Measurements from ENCODE around the gene PLD5. TPM values are rescaled to one million over a fixed set of nuclear protein-coding genes. Genes with fewer than 3 reads are reported as not detected.
A peak's percentile ranks its signal among the peaks of the same experiment; 100 is the strongest.
"Not testable (repeated sequence)": the region's sequence is repeated elsewhere in the genome, so short reads cannot be mapped to it uniquely, and the experiment has no call there.

Gene PLD5
- total RNA-seq, 1 donor from 2014 or later, result 1.9 TPM

DNA sequence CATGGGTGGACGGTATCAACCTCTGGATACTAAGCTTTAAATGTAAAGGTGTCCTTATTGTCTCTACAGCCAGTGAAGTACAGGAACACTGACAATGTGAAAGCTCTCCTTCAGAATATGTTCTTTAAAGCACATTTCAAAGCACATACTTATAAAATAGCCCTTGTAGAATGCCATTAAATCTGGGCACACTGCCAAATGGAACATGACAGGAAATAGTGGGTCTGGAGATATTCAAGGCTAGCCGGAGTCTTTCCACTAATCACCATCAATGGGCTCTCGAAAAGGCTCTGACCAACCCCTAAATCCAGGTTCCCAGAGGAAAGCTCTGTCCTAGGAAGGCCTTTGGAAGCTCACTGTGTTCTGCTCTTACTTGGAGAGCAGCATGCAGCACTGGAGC, 46.6 kb downstream of the PLD5 start:
- DNase-seq (ENCODE audit: low read depth), result no peak
- Histone ChIP-seq H3K27me3 (ENCODE audit: control insufficient read depth, insufficient read depth, low read length) (no peaks in the 10 kb centered on the region), H3K4me3 (ENCODE audit: low read depth, low read length) (no peak overlapping the region), H3K36me3 (ENCODE audit: control insufficient read depth, insufficient read depth, low read length) (no peaks in the 10 kb centered on the region)
- TF ChIP-seq CTCF (IDR thresholded peaks at IDR 0.05; ENCODE audit: insufficient read depth, low read length, poor library complexity, severe bottlenecking), result no peak

DNA sequence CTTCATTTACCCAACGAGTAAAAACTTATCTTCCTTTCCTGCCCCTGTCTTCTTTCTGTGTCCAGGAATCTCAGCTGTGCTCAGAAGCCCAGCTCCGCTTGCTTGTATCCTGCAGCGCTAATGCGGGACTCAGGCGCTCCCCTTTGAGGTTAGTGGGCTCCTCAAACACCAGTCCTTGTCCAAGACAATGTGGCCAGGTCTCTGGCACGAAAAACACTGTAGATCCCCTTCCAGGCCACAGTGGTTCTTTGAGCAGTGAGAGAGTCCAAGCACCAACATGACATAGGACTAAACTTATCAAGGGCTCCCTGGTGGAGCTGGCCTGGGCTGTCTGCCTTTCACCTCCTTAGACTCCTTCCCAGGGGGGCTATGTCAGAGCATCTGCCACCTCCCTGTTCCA, 53.7 kb downstream of the PLD5 start:
- DNase-seq (ENCODE audit: low read depth), result no peak
- TF ChIP-seq CTCF (IDR thresholded peaks at IDR 0.05; ENCODE audit: insufficient read depth, low read length, poor library complexity, severe bottlenecking), result no peak

DNA sequence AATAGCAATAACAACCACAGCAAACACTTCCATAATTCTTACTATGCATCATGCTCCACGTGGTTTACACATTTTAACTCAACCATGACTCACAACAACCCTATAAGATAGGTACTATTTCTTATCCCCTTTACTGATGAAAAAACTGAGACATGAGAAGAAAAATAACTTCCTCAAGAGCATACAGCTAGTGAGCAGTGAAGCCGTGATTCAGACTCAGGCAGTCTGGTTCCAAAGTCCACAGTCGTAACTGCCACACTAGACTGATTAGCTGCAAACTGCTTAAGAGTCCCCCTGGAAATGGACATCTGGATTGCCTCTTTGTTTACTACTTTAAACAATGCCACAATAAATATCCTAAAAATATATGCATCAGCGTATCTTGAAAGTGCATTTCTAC, 55.7 kb downstream of the PLD5 start:
- Histone ChIP-seq H3K27me3 (ENCODE audit: control insufficient read depth, insufficient read depth, low read length) (no peaks in the 10 kb centered on the region), H3K4me3 (ENCODE audit: low read depth, low read length) (no peak overlapping the region), H3K36me3 (ENCODE audit: control insufficient read depth, insufficient read depth, low read length) (no peaks in the 10 kb centered on the region)
- DNase-seq (ENCODE audit: low read depth), result no peak
- TF ChIP-seq CTCF (IDR thresholded peaks at IDR 0.05; ENCODE audit: insufficient read depth, low read length, poor library complexity, severe bottlenecking), result no peak

More for the DNA sequence above, 53.7 kb downstream of the PLD5 start:
- Histone ChIP-seq H3K4me3 (ENCODE audit: low read depth, low read length) (no peak overlapping the region), H3K36me3 (ENCODE audit: control insufficient read depth, insufficient read depth, low read length) (no peaks in the 10 kb centered on the region), H3K27me3 (ENCODE audit: control insufficient read depth, insufficient read depth, low read length) (no peaks in the 10 kb centered on the region)

- no peak overlapping the region for H3K4me3 ChIP-seq (ENCODE audit: low read depth, low read length)
- H3K36me3 ChIP-seq (ENCODE audit: control insufficient read depth, insufficient read depth, low read length), result no peaks in the 10 kb centered on the region
- no peak for DNase-seq (ENCODE audit: low read depth)
- TF ChIP-seq CTCF (IDR thresholded peaks at IDR 0.05; ENCODE audit: insufficient read depth, low read length, poor library complexity, severe bottlenecking), result peak; percentile 75
- no peaks in the 10 kb centered on the region for H3K27me3 ChIP-seq (ENCODE audit: control insufficient read depth, insufficient read depth, low read length)
These were observed 56.8 kb downstream of the PLD5 start for GRCh38 chr1:242467556-242468145.

DNA sequence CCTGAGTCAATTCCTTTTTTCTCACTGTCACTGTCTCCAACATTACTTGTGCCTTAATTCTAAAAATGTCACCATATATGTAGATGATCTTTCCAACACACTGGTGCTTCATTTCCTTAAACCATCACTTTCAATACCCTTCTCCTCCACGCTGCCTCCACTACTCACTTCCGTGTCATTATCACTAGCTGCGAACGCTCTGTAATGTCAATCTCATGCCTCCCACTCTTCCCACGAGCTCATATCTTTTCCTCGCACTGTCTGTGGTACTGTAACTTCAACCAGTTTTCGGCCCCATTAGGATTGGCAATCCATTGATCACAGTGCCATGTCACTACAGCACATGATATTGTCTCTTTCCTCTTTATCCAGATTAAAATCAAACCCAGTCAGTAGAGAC, 61.6 kb downstream of the PLD5 start:
- DNase-seq (ENCODE audit: low read depth), result no peak
- Histone ChIP-seq H3K27me3 (ENCODE audit: control insufficient read depth, insufficient read depth, low read length) (no peaks in the 10 kb centered on the region), H3K36me3 (ENCODE audit: control insufficient read depth, insufficient read depth, low read length) (no peaks in the 10 kb centered on the region), H3K4me3 (ENCODE audit: low read depth, low read length) (no peak overlapping the region)
- no peak for TF ChIP-seq CTCF (IDR thresholded peaks at IDR 0.05; ENCODE audit: insufficient read depth, low read length, poor library complexity, severe bottlenecking)

GRCh38 chr1:242459740-242460139, 64.8 kb downstream of the PLD5 start:
- H3K4me3 ChIP-seq (ENCODE audit: low read depth, low read length); DNase-seq (ENCODE audit: low read depth); H3K36me3 ChIP-seq (ENCODE audit: control insufficient read depth, insufficient read depth, low read length); H3K27me3 ChIP-seq (ENCODE audit: control insufficient read depth, insufficient read depth, low read length): not testable (repeated sequence)

Data from kidney epithelial cell (primary cell).